A673 (cell line): ENCODE measurements around the gene PRPF6. TPM values are rescaled to one million over a fixed set of nuclear protein-coding genes. Genes with fewer than 3 reads are reported as not detected.

Experiments
- BruUV-seq: library from RNA; stranded (reverse); fragments of 400-500 nt; replicated peaks from 2 replicates; lab custom pipeline; 2021; lab: Mats Ljungman, UMichigan
- CTCF ChIA-PET: fragments of 300-600 bp; sonication (Branson Sonifier 250); formaldehyde crosslinking; loops from one replicate; lab custom pipeline; 2022; ENCODE audit warnings: antibody characterized with exemption; lab: Charles Lee
- POLR2A ChIA-PET: fragments of 300-600 bp; sonication (Branson Sonifier 250); formaldehyde crosslinking; loops from one replicate; lab custom pipeline; 2022; ENCODE audit warnings: antibody characterized with exemption; ENCODE audit not compliant: low non-redundant PET; lab: Charles Lee
- DNase-seq: peaks from one replicate; pipeline ENCODE4 v3.0.0-alpha.2; 2015; ENCODE audit warnings: low spot score
- H3K27ac ChIP-seq: fragments of 200-600 bp; sonication (generic); 2 replicates; pipeline ENCODE4 v1.5.1; 2016; ENCODE audit warnings: mixed run types, low read depth, mild to moderate bottlenecking, mixed read lengths, antibody characterized with exemption, low read length; ENCODE audit not compliant: poor library complexity, severe bottlenecking
- H3K27me3 ChIP-seq: fragments of 200-600 bp; sonication (generic); replicated peaks from 2 replicates; pipeline ENCODE4 v1.6.1; 2017; ENCODE audit warnings: mixed run types, low read depth, mild to moderate bottlenecking, mixed read lengths, antibody characterized with exemption, low read length; ENCODE audit not compliant: insufficient read depth, poor library complexity
- H3K36me3 ChIP-seq: fragments of 200-600 bp; sonication (generic); 2 replicates; pipeline ENCODE4 v1.6.1; 2016; ENCODE audit warnings: mixed run types, mild to moderate bottlenecking, mixed read lengths, antibody characterized with exemption, low read length; ENCODE audit not compliant: insufficient read depth, poor library complexity, severe bottlenecking
- H3K4me1 ChIP-seq: fragments of 200-600 bp; sonication (generic); 2 replicates; pipeline ENCODE4 v1.6.1; 2017; ENCODE audit warnings: mixed run types, mild to moderate bottlenecking, mixed read lengths, antibody characterized with exemption, low read length; ENCODE audit not compliant: insufficient read depth, poor library complexity, severe bottlenecking
- H3K4me3 ChIP-seq: fragments of 200-600 bp; sonication (generic); 2 replicates; pipeline ENCODE4 v1.5.1; 2016; ENCODE audit warnings: low read depth, mixed run types, mild to moderate bottlenecking, mixed read lengths, low read length; ENCODE audit not compliant: poor library complexity, severe bottlenecking
- H3K9me3 ChIP-seq: fragments of 200-600 bp; sonication (generic); 2 replicates; pipeline ENCODE4 v1.6.1; 2016; ENCODE audit warnings: mixed run types, low read depth, mild to moderate bottlenecking, mixed read lengths, antibody characterized with exemption, low read length; ENCODE audit not compliant: poor library complexity, severe bottlenecking
- EZH2 ChIP-seq: fragments of 200-600 bp; sonication (generic); IDR thresholded peaks from 2 replicates; pipeline ENCODE4 v1.6.1; 2017; ENCODE audit warnings: borderline replicate concordance, low read depth, mild to moderate bottlenecking, mixed read lengths, antibody characterized with exemption, low read length; ENCODE audit not compliant: poor library complexity, severe bottlenecking
- intact Hi-C: fragments of 100-400 bp; cut with micrococcal nuclease; formaldehyde crosslinking; loops from one replicate; pipeline ENCODE4 v1.10.0; 2022; ENCODE audit not compliant: unreplicated experiment
- microRNA-seq: library from miRNA; unstranded; fragments of <30 nt; microRNA quantifications from one replicate; pipeline ENCODE4 v1.2.0, GENCODE V29; 2021
- total RNA-seq: library from RNA; stranded (reverse); gene quantifications from 2 replicates; pipeline ENCODE4 v1.2.3, GENCODE V29; 2021
- TF ChIP-seq, protein P1 (sequence below): fragments of 300-800, 200-600 bp; sonication (generic); conservative IDR thresholded peaks from 2 replicates; pipeline ENCODE4 v1.5.1; 2017; ENCODE audit warnings: low read depth, mild to moderate bottlenecking, antibody characterized with exemption, low read length, moderate library complexity, mixed read lengths

PRPF6 gene
- total RNA-seq, 1 experiment from 2014 or later: 86.3 TPM

DNA sequence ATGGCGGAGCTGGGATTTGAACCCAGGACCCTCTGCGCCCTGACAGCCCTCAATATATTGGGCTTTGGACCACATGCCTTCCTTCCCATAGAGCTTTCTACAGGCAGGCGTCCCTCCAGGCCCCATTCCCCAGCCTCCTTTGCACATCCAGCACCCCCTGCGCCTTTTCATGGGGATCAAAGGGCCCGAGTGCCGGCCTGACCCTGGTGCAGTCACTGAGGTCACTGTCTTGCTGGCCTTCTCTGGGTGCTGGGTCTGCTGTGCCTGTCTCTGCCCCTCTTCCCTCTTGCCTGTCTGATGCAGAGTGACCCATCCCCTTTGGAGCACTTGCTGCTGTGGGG lies 100.7 kb downstream of the PRPF6 start:
- Histone ChIP-seq H3K4me3 (no peak overlapping the region), H3K36me3 (no peaks in the 10 kb centered on the region), H3K27ac (no peak overlapping the region), H3K27me3 (peaks cover 15% of the 10 kb centered on the region), H3K4me1 (peaks cover 24% of the 10 kb centered on the region), H3K9me3 (no peaks in the 10 kb centered on the region)
- ChIA-PET POLR2A (no interaction called here), CTCF (no interaction called here)
- no peak for DNase-seq
- no TSS peak for BruUV-seq
- intact Hi-C loops: no loop called here
- TF ChIP-seq, protein P1, sequence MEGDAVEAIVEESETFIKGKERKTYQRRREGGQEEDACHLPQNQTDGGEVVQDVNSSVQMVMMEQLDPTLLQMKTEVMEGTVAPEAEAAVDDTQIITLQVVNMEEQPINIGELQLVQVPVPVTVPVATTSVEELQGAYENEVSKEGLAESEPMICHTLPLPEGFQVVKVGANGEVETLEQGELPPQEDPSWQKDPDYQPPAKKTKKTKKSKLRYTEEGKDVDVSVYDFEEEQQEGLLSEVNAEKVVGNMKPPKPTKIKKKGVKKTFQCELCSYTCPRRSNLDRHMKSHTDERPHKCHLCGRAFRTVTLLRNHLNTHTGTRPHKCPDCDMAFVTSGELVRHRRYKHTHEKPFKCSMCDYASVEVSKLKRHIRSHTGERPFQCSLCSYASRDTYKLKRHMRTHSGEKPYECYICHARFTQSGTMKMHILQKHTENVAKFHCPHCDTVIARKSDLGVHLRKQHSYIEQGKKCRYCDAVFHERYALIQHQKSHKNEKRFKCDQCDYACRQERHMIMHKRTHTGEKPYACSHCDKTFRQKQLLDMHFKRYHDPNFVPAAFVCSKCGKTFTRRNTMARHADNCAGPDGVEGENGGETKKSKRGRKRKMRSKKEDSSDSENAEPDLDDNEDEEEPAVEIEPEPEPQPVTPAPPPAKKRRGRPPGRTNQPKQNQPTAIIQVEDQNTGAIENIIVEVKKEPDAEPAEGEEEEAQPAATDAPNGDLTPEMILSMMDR: no peak
- TF ChIP-seq EZH2: no peak

GRCh38 chr20:64082126-64082731 lies 101.3 kb downstream of the PRPF6 start:
- POLR2A ChIA-PET: no interaction called here
- no peak for DNase-seq
- peaks cover 24% of the 10 kb centered on the region for H3K4me1 ChIP-seq
- peaks cover 15% of the 10 kb centered on the region for H3K27me3 ChIP-seq
- no peaks in the 10 kb centered on the region for H3K9me3 ChIP-seq
- no TSS peak for BruUV-seq
- no peaks in the 10 kb centered on the region for H3K36me3 ChIP-seq
- intact Hi-C loops: no loop called here
- CTCF ChIA-PET: interaction anchor here (0.6 to 1.6 kb wide), 3 partner anchors 19 to 102 kb away, joined by 3 to 5 read pairs (median 3); partner anchors contain the start of gene TCEA2
- no peak for TF ChIP-seq EZH2
- TF ChIP-seq, protein P1: 0 out of 2 replicates have a peak, but pooled peaks have one; percentile 22
- H3K4me3 ChIP-seq: no peak overlapping the region
- no peak overlapping the region for H3K27ac ChIP-seq

Small RNAs within 50 kb of the gene (microRNA-seq; reads per million reads assigned to microRNA genes)
- gene MIR1914: 26.7 reads per million, percentile 47 among the genes with 10 or more reads in this experiment
- not detected for gene MIR647
- not detected for gene MIR6813

Other genes starting within 250 kb of the PRPF6 start
- 15.1 and 16.3 TPM in 2 replicates for gene LIME1, start 244.5 kb upstream of the PRPF6 start, total RNA-seq
- 45.8 and 71.0 TPM in 2 replicates for gene SLC2A4RG, start 241.4 kb upstream of the PRPF6 start, total RNA-seq
- gene ZBTB46, start 149.9 kb upstream of the PRPF6 start, total RNA-seq: 0.96 and 1.1 TPM in 2 replicates
- not detected in 2 replicates for gene ABHD16B, start 119.6 kb upstream of the PRPF6 start, total RNA-seq
- gene TPD52L2, start 115.9 kb upstream of the PRPF6 start, total RNA-seq: 80.1 and 89.9 TPM in 2 replicates
- 43.6 and 44.9 TPM in 2 replicates for gene DNAJC5, start 86.0 kb upstream of the PRPF6 start, total RNA-seq
- 48.1 and 53.3 TPM in 2 replicates for gene UCKL1, start 24.7 kb upstream of the PRPF6 start, total RNA-seq
- gene ZNF512B, start 11.2 kb upstream of the PRPF6 start, total RNA-seq: 28.9 and 30.8 TPM in 2 replicates
- 6.3 and 7.2 TPM in 2 replicates for gene SAMD10, start 1.5 kb upstream of the PRPF6 start, total RNA-seq
- 2.4 and 2.5 TPM in 2 replicates for gene C20orf204, start 55.0 kb downstream of the PRPF6 start, total RNA-seq
- gene SOX18, start 68.5 kb downstream of the PRPF6 start, total RNA-seq: 0.30 and 0.70 TPM in 2 replicates
- gene TCEA2, start 82.1 kb downstream of the PRPF6 start, total RNA-seq: 35.0 and 41.3 TPM in 2 replicates
- 14.4 and 16.4 TPM in 2 replicates for gene RGS19, start 98.4 kb downstream of the PRPF6 start, total RNA-seq
- 0.32 and 0.46 TPM in 2 replicates for gene OPRL1, start 99.0 kb downstream of the PRPF6 start, total RNA-seq
- gene LKAAEAR1, start 103.3 kb downstream of the PRPF6 start, total RNA-seq: 0.37 and 0.62 TPM in 2 replicates
- not detected in 2 replicates for gene NPBWR2, start 126.4 kb downstream of the PRPF6 start, total RNA-seq
- not detected in 2 replicates for gene MYT1, start 183.3 kb downstream of the PRPF6 start, total RNA-seq